Ectodermal cell (in vitro differentiated cells): ENCODE measurements around the gene PXMP2.

Source experiments
- H3K27ac ChIP-seq: 2 replicates; pipeline ENCODE4 v1.7.0; 2013; ENCODE audit warnings: mild to moderate bottlenecking, low read depth, low read length; ENCODE audit not compliant: insufficient read depth, poor library complexity, severe bottlenecking
- H3K27me3 ChIP-seq: 2 replicates; pipeline ENCODE4 v1.7.0; 2013; ENCODE audit warnings: mild to moderate bottlenecking, low read length; ENCODE audit not compliant: insufficient read depth, control insufficient read depth, poor library complexity, severe bottlenecking
- H3K36me3 ChIP-seq: one replicate; pipeline ENCODE4 v1.7.0; 2013; ENCODE audit warnings: low read length; ENCODE audit not compliant: control insufficient read depth, insufficient read depth
- H3K4me1 ChIP-seq: one replicate; pipeline ENCODE4 v1.7.0; 2013; ENCODE audit warnings: low read length; ENCODE audit not compliant: control insufficient read depth, insufficient read depth
- H3K4me3 ChIP-seq: 2 replicates; pipeline ENCODE4 v1.7.0; 2013; ENCODE audit warnings: low read depth, low read length, control low read depth; ENCODE audit not compliant: insufficient read depth
- H3K9me3 ChIP-seq: 2 replicates; pipeline ENCODE4 v1.7.0; 2013; ENCODE audit warnings: mild to moderate bottlenecking, low read length, moderate library complexity; ENCODE audit not compliant: control insufficient read depth
- WGBS, 2 experiments: methylation state at CpG; one replicate each; pipeline ENCODE4 v1.1.7; 2013; ENCODE audit warnings: missing lambda C conversion rate in 2 of 2; 5-methylcytosine and 5-hydroxymethylcytosine counted together

PXMP2 gene

DNA sequence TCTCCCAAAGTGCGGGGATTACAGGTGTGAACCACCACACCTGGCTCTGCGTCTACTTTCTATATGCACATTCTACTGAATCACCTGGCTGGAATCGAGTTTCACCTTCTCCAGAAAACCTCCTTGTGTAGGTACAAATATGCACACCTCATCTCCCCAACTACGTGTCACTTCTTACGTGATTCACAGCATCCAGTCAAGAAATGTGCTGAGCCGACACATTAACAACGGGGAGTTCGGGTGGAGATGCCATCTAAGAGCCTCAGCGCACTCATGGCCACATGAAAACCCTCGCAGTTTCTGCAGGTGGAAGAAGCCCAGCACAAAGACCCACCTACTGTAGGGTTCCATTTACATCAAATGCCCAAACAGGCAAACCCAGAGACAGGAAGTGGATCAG is 39.5 kb upstream of the PXMP2 start:
- H3K4me3 ChIP-seq = no peak overlapping the region
- no peaks in the 10 kb centered on the region for H3K9me3 ChIP-seq
- H3K36me3 ChIP-seq = peaks cover 46% of the 10 kb centered on the region
- no peak overlapping the region for H3K27ac ChIP-seq
- H3K27me3 ChIP-seq = no peaks in the 10 kb centered on the region
- 95 to 96% methylated on average over 10 of the region's 10 CpGs for WGBS, 2 experiments
- no peaks in the 10 kb centered on the region for H3K4me1 ChIP-seq

DNA sequence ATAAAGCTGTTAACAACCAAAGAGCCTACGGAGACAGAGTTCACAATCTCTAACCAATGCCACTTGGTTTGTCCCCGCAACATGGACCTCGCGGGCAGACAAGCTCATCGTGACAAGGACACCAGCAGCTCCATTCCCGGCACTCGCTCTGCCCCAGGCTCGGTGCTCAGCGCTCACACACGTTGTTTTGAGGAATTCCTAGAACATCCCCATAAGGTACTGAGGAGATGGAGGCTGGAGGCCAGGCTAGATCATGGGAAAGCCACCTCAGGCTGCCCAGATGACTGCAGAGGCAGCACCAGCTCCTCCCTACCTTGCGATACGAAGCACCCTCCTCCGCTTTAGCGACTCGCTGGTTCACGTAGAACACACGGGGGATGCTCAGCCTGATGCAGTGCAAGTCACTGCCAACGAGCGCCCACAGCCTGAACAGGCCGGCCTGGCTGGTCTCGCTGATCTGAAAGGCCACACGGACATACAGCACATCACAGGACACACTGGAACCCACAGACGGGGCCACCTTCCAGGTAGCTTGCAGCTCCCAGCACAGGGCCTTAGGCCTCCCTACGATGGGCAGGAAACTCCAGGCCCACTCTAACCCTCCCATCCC is 38.7 kb upstream of the PXMP2 start:
- no peak overlapping the region for H3K4me3 ChIP-seq
- no peak overlapping the region for H3K27ac ChIP-seq
- 95 to 96% methylated on average over 24 of the region's 24 CpGs for whole genome bisulfite sequencing, 2 experiments
- H3K27me3 ChIP-seq = no peaks in the 10 kb centered on the region
- no peaks in the 10 kb centered on the region for H3K4me1 ChIP-seq
- no peaks in the 10 kb centered on the region for H3K9me3 ChIP-seq
- peaks cover 41% of the 10 kb centered on the region for H3K36me3 ChIP-seq

DNA sequence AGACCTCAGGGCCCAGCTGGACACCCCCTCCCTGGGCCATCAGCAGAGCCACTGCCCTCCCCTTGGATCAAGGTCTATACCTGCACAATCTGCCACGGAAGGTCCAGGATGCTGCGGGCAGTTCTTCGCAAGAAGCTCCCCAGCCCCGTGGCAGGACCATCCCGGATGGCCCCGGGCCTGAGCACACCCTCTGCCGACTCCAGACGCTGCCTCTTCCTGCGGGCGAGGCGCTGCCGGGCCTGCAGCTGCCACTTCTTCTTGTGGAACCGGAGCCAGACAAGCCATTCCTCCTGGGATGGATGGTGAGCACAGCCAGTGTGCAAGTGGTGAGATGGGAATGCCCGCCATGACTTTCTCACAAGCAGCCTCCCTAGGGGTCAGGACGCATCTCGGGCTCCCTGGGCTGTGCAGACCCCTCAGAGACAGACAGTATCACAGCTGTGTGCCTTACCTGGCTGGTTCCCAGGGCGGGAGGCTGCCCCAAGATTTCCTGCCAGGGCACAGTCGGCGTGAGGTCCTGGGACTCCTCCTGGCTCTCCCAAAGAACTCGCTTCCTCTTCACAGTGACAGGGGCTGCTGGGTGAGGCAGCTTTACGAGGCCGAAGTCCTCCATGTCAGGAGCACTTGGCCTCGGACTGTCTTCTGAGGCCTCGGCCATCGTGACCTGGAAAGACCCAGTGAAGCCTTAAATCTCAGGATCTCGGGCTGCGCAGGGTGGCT is 38.0 kb upstream of the PXMP2 start:
- Histone ChIP-seq H3K9me3 (no peaks in the 10 kb centered on the region), H3K4me3 (no peak overlapping the region), H3K4me1 (no peaks in the 10 kb centered on the region), H3K36me3 (peaks cover 41% of the 10 kb centered on the region), H3K27ac (no peak overlapping the region), H3K27me3 (no peaks in the 10 kb centered on the region)
- WGBS, 2 experiments = 94 to 95% methylated on average over 27 of the region's 27 CpGs

DNA sequence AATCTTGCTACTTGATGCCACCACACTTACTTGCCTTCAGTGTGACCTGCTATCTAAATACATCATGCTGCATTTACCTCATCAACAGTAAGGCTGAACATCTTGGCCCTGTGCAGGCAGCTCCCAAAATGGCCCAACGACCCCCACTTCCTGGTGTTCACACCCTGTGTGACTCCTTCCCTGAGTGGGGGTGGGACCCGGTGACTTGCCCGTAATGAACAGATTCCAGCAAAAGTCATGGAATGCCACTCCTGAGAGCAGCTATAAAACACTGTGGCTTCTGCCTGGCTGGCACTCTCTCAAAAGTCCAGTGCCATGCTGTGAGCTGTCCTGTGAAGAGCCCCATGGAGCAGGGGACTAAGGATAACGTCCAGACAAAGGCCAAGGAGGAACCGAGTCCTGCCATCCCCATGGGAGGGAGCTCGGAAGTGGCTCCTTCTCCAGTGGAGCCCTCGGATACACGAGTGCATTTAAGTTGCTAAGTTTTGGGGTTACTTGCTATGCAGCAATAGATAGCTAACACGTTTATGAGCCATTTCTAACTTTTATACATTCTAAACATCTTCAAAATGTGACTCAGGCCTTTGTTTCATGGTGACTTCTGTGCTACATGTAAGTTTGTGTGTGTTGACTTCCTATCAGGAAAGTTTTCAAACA is 35.8 kb upstream of the PXMP2 start:
- WGBS, 2 experiments = 88 to 89% methylated on average over 9 of the region's 9 CpGs
- Histone ChIP-seq H3K27ac (no peak overlapping the region), H3K4me3 (no peak overlapping the region), H3K9me3 (no peaks in the 10 kb centered on the region), H3K36me3 (peaks cover 52% of the 10 kb centered on the region), H3K4me1 (no peaks in the 10 kb centered on the region), H3K27me3 (no peaks in the 10 kb centered on the region)

DNA sequence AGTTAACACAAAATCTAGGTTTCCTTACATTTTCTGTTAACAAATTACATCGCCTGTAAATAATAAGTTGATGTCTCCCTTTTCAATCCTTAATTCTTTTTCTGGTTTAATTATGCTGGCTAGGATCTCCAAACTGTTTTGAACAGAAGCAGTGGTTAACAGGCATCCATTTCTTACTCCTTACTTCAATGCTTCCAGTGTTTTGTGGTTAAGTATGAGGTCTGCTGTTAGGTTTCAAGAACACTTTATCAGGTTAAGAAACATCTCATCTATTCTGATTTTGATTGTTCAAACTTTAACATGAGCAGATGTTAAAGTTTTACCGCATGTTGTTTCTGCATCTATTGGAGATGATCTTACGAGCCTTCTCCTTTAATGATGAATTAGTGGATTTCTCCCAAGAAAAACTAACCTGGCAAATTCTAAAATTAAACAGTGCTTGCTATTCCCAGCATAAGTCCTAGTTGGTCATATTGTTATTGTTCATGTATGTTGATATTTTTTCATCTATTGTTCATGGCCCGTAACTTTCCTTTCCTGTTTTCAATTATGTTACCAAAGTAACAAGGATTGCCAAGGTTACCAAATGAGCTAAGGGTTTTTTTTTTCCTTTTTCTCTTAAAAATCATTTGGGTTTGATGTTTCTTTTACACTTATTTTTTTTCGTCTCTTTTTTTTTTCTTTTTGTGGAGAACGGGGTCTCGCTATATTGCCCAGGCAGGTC is 33.7 kb upstream of the PXMP2 start:
- WGBS, 2 experiments = 95 to 100% methylated on average over 3 to 7 of the region's 7 CpGs
- Histone ChIP-seq H3K27ac (no peak overlapping the region), H3K4me3 (no peak overlapping the region), H3K36me3 (peaks cover 59% of the 10 kb centered on the region), H3K9me3 (no peaks in the 10 kb centered on the region), H3K27me3 (no peaks in the 10 kb centered on the region), H3K4me1 (no peaks in the 10 kb centered on the region)

DNA sequence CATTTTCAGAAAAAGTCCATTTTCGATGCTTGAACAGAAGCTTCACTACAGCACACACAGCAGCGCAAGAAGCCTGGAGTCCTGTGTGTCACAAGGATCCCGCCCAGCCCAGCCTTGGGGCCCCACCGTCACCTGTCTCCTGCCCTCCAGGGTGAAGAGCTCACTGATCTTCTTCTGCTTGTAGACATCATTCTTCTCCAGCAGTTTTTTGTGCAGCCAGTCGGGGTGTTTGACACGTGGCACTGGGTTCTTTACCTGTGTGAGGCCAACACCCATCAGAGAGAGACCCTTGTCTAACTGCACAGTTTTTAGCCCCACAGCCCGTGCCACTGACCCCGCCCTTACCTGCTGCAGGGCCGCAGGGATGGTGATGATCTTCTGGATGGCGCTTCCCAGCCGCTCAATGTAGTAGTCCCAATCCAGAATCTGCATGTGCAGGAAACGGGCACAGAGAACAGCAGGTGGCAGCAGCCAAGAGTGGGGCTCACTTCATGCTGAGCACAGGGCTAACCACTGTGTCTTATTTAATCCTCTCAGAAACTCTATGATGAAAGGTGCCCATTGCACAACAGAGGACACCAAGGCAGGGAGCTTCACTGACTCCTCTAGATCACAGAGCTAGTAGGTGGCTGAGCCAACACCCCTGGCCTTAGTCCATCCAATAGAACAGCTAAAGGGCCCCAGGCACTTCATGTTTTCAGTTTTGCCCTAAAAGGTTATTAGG is 30.2 kb upstream of the PXMP2 start:
- no peak overlapping the region for H3K4me3 ChIP-seq
- peaks cover 80% of the 10 kb centered on the region for H3K36me3 ChIP-seq
- WGBS, 2 experiments = 96% methylated on average over 12 of the region's 12 CpGs
- H3K4me1 ChIP-seq = no peaks in the 10 kb centered on the region
- no peaks in the 10 kb centered on the region for H3K9me3 ChIP-seq
- no peaks in the 10 kb centered on the region for H3K27me3 ChIP-seq
- no peak overlapping the region for H3K27ac ChIP-seq

DNA sequence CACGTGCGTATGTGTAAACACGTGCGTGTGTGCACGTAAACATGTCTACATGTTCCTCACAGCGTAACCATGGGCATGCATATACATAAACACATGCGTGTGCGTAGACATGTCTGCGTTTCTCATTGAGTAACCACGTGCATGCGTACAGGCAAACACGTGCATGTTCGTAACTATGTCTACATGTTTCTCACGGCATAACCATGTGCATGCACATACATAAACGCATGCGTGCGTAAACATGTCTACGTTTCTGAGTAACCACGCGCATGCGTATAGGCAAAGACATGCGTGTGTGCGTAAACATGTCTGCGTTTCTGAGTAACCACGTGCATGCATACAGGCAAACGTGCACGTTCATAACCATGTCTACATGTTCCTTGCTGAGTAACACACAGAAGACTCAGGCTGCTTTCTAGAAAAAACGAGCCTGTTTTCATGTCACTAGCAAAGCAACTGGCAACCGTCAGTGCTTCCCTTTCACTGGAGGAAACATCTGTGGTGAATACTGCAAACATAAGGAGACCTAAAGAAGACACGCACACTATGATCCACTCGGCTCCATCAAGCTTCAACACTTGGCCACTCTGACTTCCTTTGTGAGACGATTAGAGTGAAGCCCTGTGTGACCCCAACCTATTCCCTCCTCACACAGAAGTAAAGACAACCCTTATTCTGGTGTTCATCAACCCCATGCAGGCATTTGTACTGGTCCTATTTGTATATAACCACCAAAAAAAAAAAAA is 29.1 kb upstream of the PXMP2 start:
- H3K36me3 ChIP-seq = peaks cover 82% of the 10 kb centered on the region
- H3K27me3 ChIP-seq = no peaks in the 10 kb centered on the region
- H3K4me1 ChIP-seq = no peaks in the 10 kb centered on the region
- H3K27ac ChIP-seq = no peak overlapping the region
- H3K9me3 ChIP-seq = no peaks in the 10 kb centered on the region
- WGBS, 2 experiments = 95 to 96% methylated on average over 32 of the region's 32 CpGs
- no peak overlapping the region for H3K4me3 ChIP-seq

DNA sequence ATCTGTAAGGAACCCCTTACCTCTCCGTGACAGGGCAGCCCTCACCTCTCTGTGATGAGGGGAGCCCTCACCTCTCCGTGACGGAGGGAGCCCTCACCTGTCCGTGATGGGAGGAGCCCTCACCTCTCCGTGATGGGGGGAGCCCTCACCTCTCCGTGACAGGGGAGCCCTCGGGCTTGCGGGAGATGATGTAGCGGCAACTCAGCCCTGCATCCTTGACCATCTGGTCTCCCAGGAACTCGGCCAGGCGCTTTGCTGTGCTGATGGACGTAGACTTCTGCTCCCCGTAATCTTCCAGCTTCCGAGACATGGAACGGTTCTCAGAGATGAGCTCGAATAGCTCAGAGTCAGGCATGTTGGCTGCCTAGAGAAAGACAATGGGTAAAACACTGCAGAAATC is 28.2 kb upstream of the PXMP2 start:
- H3K36me3 ChIP-seq = peaks cover 87% of the 10 kb centered on the region
- H3K4me1 ChIP-seq = no peaks in the 10 kb centered on the region
- H3K27me3 ChIP-seq = no peaks in the 10 kb centered on the region
- H3K4me3 ChIP-seq = no peak overlapping the region
- H3K27ac ChIP-seq = no peak overlapping the region
- no peaks in the 10 kb centered on the region for H3K9me3 ChIP-seq
- WGBS, 2 experiments = 93 to 94% methylated on average over 16 of the region's 16 CpGs

DNA sequence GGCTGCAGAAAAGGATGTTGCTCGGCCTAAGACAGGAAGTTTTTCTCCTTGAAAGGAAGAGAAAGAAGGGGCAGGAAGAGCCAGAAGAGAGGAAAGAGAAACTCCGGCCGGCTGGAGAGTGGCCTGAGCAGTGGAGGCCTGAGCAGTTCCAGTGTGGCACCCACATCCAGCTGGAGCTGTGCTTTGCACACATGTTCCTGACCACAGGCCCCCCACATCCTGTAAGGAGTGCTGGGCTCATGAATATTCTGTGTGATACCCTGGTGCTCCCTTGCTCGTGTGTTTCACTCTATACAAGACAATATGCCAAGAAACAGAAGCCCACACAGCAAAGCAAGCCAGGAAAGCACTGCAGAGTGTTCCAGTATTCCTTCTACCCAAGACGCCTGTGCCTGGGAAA is 27.3 kb upstream of the PXMP2 start:
- 94 to 97% methylated on average over 5 of the region's 5 CpGs for WGBS, 2 experiments
- H3K4me3 ChIP-seq = no peak overlapping the region
- no peaks in the 10 kb centered on the region for H3K27me3 ChIP-seq
- peaks cover 86% of the 10 kb centered on the region for H3K36me3 ChIP-seq
- H3K9me3 ChIP-seq = no peaks in the 10 kb centered on the region
- no peaks in the 10 kb centered on the region for H3K4me1 ChIP-seq
- no peak overlapping the region for H3K27ac ChIP-seq
